ENCODE data around the gene PIK3R3. TPM values are rescaled to one million over a fixed set of nuclear protein-coding genes. Genes with fewer than 3 reads are reported as not detected.

PIK3R3 gene
- total RNA-seq, 1 donor from 2014 or later: 54.1 TPM

DNA sequence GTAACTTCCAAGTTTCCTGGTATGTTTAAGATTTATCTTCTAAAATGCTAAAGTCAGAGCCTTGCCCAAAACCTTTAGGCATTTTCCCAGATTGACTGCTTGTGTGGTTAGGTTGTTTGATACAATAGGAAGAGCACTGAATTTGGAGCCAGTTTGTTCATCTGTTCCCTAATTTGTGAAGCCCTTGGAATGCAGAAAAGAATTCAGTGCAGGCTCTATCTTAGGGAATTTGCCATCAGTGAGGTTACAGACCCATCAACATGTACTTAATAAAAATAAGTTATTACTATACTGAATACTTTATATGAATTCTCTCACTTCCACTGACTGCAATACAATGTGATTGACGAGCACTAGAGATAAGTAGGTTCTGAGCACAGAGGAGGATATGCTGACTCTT, 120.2 kb downstream of the PIK3R3 start:
- Mint-ChIP-seq H3K4me3 (ENCODE audit: low read depth) (no peak overlapping the region), H3K9me3 (ENCODE audit: low read depth) (no peaks in the 10 kb centered on the region), H3K27me3 (no peaks in the 10 kb centered on the region), H3K4me1 (ENCODE audit: low read depth) (peaks cover 7% of the 10 kb centered on the region), H3K27ac (no peak overlapping the region), H3K36me3 (ENCODE audit: insufficient read depth) (peaks cover 27% of the 10 kb centered on the region)
- TF ChIP-seq, protein P1, sequence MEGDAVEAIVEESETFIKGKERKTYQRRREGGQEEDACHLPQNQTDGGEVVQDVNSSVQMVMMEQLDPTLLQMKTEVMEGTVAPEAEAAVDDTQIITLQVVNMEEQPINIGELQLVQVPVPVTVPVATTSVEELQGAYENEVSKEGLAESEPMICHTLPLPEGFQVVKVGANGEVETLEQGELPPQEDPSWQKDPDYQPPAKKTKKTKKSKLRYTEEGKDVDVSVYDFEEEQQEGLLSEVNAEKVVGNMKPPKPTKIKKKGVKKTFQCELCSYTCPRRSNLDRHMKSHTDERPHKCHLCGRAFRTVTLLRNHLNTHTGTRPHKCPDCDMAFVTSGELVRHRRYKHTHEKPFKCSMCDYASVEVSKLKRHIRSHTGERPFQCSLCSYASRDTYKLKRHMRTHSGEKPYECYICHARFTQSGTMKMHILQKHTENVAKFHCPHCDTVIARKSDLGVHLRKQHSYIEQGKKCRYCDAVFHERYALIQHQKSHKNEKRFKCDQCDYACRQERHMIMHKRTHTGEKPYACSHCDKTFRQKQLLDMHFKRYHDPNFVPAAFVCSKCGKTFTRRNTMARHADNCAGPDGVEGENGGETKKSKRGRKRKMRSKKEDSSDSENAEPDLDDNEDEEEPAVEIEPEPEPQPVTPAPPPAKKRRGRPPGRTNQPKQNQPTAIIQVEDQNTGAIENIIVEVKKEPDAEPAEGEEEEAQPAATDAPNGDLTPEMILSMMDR (IDR thresholded peaks at IDR 0.05; ENCODE audit: unreplicated experiment): no peak
- DNase-seq (ENCODE audit: low spot score, unreplicated experiment): no peak

DNA sequence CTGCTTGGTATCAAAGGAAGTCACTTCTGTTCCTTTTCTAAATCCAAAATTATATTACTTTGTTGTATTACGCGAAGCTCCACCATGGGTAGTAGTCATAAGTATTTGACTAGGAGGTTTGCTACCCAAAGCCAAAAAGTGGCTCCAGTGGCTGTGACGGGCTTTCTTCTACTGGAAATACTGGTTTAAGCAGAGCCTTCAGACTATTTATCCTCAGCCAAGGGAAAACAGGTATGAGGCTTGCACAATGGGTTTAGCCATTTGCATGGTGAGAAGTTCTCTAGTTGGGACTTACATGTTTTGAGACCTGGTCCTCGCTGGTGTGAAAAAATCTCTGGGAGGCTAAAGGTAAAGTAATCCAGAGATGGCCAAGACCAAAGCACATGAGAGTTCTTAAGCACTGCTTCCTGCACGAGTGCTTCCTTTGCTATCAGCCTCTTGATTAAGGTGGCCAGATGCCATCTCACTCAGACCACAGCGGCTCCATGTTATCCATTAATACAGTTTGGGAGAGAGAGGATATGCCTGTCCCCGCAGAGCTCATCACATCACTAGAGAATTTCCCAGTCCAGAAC, 121.2 kb downstream of the PIK3R3 start:
- TF ChIP-seq, protein P1 (IDR thresholded peaks at IDR 0.05; ENCODE audit: unreplicated experiment): no peak
- Mint-ChIP-seq H3K36me3 (ENCODE audit: insufficient read depth) (peaks cover 29% of the 10 kb centered on the region), H3K9me3 (ENCODE audit: low read depth) (no peaks in the 10 kb centered on the region), H3K4me3 (ENCODE audit: low read depth) (no peak overlapping the region), H3K4me1 (ENCODE audit: low read depth) (peaks cover 8% of the 10 kb centered on the region), H3K27me3 (no peaks in the 10 kb centered on the region), H3K27ac (no peak overlapping the region)
- no peak for DNase-seq (ENCODE audit: low spot score, unreplicated experiment)

DNA sequence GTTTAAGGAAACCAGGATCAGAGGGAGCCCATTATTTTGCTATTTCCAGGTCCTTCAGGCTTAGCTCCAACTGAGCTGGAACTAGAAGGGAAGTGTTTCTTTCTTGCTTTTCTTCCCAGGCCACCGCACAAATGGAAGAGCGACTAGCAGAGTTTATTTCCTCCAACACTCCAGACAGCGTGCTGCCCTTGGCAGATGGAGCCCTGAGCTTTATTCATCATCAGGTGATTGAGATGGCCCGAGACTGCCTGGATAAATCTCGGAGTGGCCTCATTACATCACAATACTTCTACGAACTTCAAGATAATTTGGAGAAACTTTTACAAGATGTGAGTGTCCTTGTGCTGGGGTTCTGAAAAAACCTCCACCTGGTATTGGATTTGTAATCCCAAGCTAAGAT, 121.8 kb downstream of the PIK3R3 start:
- H3K9me3 Mint-ChIP-seq (ENCODE audit: low read depth): no peaks in the 10 kb centered on the region
- DNase-seq (ENCODE audit: low spot score, unreplicated experiment): no peak
- H3K4me3 Mint-ChIP-seq (ENCODE audit: low read depth): no peak overlapping the region
- TF ChIP-seq, protein P1 (IDR thresholded peaks at IDR 0.05; ENCODE audit: unreplicated experiment): no peak
- no peak overlapping the region for H3K27ac Mint-ChIP-seq
- no peaks in the 10 kb centered on the region for H3K27me3 Mint-ChIP-seq
- peaks cover 29% of the 10 kb centered on the region for H3K36me3 Mint-ChIP-seq (ENCODE audit: insufficient read depth)
- H3K4me1 Mint-ChIP-seq (ENCODE audit: low read depth): peaks cover 12% of the 10 kb centered on the region

DNA sequence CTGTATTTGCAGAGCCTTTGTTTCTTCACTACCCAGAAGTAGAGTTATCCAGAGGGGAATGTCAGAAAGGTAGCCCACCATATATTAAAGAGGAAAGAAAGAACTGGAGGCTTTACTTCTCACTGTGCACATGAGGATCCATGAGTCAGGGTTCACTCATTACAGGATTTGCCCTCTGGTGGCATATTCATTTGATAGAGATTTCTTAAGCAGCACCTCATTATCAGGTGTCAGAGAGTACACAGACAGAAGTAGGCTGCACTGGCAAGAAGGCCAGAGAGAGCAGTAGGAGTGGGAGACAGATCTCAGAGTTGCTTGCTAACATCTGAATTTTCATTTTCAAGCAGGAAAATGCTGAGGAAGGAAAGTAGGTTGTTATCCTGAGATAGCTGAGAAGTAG, 123.8 kb downstream of the PIK3R3 start:
- Mint-ChIP-seq H3K27ac (no peak overlapping the region), H3K27me3 (no peaks in the 10 kb centered on the region), H3K36me3 (ENCODE audit: insufficient read depth) (peaks cover 25% of the 10 kb centered on the region), H3K4me1 (ENCODE audit: low read depth) (peaks cover 22% of the 10 kb centered on the region), H3K9me3 (ENCODE audit: low read depth) (no peaks in the 10 kb centered on the region), H3K4me3 (ENCODE audit: low read depth) (no peak overlapping the region)
- no peak for DNase-seq (ENCODE audit: low spot score, unreplicated experiment)
- TF ChIP-seq, protein P1 (IDR thresholded peaks at IDR 0.05; ENCODE audit: unreplicated experiment): no peak

DNA sequence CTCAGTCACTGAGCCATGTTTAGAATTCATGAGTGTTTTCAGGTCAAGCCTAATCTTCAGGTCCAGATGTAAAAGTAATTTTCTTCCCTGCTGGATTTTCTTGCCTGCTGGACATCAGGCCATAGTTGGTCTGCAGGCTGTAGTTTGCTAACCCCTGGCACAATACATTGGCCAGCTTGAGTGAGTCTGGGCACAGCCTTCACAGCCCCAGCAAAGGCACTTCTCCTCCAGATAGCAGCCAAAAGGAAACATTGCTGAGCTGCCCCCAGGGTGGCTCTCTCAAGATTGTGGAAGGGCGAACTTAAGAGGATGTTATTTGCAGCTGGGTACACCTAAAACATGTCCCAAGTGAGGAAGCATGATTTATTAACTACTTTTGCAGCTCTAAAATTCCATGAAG, 126.8 kb downstream of the PIK3R3 start:
- DNase-seq (ENCODE audit: low spot score, unreplicated experiment): no peak
- H3K4me3 Mint-ChIP-seq (ENCODE audit: low read depth): no peak overlapping the region
- peak overlapping the region; percentile 89 for H3K27ac Mint-ChIP-seq
- H3K36me3 Mint-ChIP-seq (ENCODE audit: insufficient read depth): peaks cover 21% of the 10 kb centered on the region
- TF ChIP-seq, protein P1 (IDR thresholded peaks at IDR 0.05; ENCODE audit: unreplicated experiment): no peak
- H3K9me3 Mint-ChIP-seq (ENCODE audit: low read depth): no peaks in the 10 kb centered on the region
- H3K4me1 Mint-ChIP-seq (ENCODE audit: low read depth): peaks cover 22% of the 10 kb centered on the region
- no peaks in the 10 kb centered on the region for H3K27me3 Mint-ChIP-seq
